GM08714 (cell line): ENCODE results near the gene GFOD2.

Experiments used
- H3K4me3 ChIP-seq: fragments of 200-500 bp; sonication (Bioruptor generic); 2 replicates; pipeline ENCODE4 v1.5.1; 2014; ENCODE audit warnings: mild to moderate bottlenecking, low read length, inconsistent platforms
- ZNF274 ChIP-seq: IDR thresholded peaks from 2 replicates; pipeline ENCODE4 v1.6.1; 2012; ENCODE audit warnings: mild to moderate bottlenecking, low read depth, low read length

The GFOD2 gene

DNA sequence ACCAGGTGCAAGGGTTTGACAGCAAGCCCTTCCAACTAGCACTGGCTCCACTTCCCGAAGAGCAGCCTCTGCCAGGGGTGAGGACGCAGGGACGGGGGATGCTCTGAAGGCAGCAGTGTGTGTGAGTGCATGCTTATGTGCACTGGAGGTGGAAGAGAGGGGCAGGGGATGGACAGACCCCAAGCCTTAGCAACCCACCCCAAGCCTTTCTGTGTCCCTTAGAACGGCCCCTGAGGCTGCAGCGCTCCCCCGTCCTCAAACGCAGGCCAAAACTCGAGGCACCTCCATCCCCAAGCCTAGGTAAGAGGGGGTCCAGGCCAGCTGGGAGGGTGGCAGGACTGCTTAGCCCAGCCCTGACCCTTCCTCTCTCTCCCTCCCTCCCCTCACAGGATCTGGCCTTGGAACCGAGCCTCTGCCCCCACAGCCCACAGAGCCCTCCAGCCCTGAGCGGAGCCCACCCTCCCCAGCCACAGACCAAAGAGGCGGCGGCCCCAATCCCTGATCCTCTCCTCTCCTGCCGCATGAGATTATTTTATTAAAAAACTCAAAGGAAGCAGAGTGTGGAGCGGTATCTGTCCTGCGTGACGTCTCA is 62.0 kb downstream of the GFOD2 start:
- TF ChIP-seq ZNF274, result no peak
- H3K4me3 ChIP-seq, result no peak overlapping the region

DNA sequence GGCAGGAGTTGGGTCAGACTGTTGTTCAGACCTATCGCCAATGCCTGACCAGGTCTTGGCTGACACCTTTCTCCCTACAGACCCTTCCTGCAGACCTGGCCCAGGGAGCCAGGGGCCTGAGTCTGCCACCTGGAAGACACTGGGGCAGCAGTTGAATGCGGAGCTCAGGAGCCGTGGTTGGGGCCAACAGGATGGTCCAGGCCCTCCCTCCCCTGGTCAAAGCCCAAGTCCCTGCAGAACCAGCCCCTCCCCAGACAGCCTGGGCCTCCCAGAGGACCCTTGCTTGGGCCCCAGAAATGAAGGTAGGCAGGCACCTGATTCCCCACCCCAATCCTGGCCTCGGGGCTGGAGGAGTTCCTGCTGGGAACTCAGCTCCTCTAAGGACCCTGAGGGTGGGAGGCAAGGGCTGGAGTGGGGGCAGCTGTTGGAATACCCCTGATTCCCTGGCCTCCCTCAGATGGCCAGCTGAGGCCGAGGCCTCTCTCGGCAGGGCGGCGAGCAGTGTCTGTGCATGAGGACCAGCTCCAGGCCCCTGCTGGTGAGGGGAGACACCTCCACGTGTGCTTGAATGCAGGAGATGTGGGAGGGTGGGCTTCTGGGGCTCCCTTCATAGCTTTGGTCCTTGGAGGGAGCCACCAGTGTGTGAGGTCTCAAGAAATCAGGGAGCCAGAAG is 62.6 kb downstream of the GFOD2 start:
- no peak for TF ChIP-seq ZNF274
- H3K4me3 ChIP-seq, result no peak overlapping the region

DNA sequence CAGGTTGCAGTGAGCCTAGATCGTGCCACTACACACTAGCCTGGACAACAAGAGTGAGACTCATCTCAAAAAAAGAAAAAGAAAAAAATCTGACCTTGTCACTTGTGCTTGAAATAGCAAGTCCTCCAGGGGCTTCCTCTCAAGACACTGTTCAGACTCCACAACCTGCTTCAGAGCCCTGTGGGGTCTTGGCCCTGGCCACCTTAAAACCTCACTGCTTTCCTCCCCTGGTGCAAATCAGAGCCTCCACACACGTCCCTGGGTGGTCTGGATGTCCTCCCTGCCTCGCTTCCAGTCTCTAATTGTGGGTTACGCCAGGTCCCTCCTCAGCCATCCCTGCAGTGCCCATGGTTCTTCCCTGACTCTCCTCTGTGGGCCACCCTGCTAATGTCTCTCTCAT is 63.8 kb downstream of the GFOD2 start:
- no peak for TF ChIP-seq ZNF274

DNA sequence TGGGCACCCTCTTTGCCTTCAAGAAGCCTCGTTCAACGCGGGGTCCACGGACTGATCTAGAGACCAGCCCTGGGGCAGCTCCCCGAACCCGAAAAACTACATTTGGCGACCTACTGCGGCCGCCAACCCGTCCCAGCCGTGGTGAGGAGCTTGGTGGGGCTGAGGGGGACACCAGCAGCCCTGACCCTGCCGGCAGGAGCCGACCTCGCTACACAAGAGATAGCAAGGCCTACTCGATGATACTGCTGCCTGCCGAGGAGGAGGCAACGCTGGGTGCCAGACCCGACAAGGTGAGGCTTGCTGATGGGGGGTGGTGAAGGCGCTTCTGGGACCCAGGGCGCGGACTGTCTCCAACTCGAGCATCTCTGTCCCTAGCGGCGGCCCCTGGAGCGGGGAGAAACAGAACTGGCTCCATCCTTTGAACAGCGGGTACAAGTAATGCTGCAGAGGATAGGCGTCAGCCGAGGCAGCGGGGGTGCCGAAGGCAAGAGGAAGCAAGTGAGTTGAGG is 64.7 kb downstream of the GFOD2 start:
- TF ChIP-seq ZNF274, result no peak
- no peak overlapping the region for H3K4me3 ChIP-seq

More for the DNA sequence above, 63.8 kb downstream of the GFOD2 start:
- H3K4me3 ChIP-seq, result no peak overlapping the region

DNA sequence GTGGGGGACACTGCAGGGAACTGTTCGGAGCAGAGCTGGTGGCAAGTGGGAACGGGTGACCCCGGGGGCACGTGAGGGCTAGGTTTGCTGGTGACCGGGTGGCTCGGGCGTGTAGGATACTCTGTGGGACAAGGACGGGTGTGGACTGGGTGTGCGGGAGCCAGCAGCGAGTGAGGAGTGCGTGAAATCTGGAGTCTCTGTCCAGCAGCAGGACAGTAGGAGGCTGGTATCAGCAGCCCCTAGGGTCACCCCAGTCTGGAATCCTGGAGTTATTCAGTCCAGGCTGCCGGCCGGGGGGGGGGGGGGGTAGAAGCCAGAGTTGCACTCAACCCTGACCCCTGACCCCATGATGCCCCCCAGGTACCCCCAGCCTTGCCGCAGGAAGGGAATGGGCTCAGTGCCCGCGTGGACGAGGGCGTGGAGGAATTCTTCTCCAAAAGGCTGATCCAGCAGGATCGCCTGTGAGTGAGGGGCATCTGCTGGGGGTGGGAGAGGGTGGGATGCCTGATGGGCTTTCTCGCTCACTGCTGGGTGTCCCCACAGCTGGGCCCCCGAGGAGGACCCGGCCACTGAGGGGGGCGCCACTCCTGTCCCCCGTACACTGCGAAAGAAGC is 65.2 kb downstream of the GFOD2 start:
- no peak overlapping the region for H3K4me3 ChIP-seq

DNA sequence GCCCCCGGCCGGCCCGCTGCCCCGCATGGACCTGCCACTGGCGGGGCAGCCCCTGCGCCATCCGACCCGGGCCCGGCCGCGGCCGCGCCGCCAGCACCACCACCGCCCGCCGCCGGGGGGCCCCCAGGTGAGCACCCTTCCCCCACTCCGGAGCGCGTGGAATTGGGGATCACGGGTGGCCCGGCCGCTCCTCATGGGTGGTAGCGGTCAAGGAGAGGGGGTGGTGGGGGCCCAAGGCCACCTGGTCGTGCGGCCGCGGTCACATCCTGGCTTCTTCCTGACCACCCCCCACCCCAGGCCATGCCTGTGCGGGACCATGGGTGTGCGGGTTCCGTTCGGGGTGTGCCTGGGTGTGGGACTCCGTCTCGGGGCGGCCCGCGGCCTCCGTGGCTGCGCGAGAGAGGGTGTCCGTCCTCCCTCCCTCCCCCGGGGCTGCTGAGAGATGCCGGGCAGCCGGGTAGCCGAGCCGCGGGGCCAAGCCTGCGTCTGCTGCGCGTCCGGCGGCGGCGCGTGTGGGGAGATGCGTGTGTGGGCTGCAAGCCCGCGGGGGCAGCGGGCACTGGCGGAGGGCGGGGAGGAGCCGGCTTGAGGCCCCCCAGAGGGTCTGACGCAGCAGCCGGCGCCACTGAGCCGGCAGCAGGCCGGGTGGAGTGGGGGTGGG is 65.9 kb downstream of the GFOD2 start:
- no peak for TF ChIP-seq ZNF274
- H3K4me3 ChIP-seq, result no peak overlapping the region

More for the DNA sequence above, 65.2 kb downstream of the GFOD2 start:
- TF ChIP-seq ZNF274, result no peak

DNA sequence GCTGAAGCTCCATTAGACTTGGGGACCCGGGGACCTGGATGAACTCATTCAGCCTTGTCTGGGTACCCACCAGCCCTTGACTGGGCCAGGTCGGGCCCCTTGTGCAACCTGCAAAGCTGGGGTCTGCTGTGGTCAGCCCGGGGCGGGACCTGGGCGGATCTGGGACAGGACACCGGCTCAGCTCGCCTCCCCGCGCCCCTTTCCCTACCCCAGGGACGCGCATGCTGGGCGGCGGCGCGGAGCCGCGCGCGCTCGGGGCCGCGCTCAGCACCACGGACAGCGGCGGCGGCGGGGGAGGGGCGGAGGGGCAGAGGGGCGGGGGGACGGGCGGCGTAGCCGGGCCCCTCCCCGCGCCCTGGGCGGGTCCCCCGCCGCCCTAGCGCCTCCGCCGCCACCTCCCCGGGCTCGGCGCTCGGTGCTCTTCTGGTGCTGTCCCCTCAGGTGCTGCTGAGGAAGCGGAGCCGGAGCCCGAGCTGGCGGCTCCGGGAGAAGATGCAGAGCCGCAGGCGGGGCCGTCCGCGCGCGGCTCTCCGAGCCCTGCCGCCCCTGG is 66.5 kb downstream of the GFOD2 start:
- no peak overlapping the region for H3K4me3 ChIP-seq
- no peak for TF ChIP-seq ZNF274

DNA sequence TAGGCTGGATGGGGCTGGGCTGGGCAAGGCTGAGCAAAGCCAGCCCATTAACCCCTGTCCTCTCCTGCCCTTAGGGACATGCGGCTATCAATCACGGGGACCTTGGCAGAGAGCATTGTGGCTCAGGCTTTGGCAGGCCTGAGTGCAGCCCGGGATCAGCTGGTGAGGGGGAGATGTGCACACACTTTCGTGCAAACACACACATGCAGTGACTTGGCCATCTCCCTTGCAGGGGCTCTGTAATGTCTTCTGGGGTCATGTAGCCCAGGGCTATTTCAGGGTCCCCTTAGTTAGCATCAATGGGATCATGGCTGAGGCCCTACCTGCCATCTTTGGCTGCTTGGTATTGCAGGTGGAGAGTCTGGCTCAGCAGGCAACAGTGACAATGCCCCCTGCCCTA is 67.3 kb downstream of the GFOD2 start:
- no peak overlapping the region for H3K4me3 ChIP-seq
- TF ChIP-seq ZNF274, result no peak

DNA sequence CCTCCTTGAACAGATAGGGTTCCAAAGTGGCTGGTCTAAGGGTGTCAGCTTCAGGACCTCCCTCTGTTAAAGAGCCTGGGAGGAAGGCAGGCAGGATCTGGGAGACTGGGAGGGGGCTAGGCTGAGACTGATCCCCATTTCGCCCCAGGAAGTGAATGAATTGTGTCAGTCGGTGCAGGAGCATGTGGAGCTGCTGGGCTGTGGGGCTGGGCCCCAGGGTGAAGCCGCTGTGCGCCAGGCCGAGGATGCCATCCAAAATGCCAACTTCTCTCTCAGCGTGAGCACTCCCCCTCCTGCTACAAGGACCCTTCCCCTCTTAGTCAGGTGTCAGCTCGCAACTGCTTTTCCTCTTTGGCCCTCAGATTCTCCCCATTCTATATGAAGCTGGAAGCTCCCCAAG is 68.1 kb downstream of the GFOD2 start:
- no peak for TF ChIP-seq ZNF274

DNA sequence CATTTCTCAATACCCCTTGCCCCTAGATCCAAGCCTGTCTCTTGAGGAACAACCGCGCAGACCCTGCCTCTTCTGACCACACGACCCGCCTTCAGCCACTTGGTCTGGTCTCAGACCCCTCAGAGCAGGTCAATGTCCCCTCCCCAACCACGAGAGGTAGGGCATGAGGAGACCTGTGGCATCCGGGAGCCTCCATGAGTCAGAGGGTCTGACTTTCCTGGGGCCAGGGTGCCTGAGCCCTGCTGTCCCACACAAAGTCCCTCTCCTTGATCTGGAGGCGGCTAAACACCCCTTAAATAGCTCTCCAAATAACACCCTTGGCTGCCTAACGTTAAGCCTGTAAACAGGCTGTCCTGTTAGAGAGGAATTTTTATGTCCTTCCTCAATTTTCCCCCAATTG is 69.1 kb downstream of the GFOD2 start:
- no peak overlapping the region for H3K4me3 ChIP-seq
- no peak for TF ChIP-seq ZNF274

More for the DNA sequence above, 68.1 kb downstream of the GFOD2 start:
- H3K4me3 ChIP-seq, result no peak overlapping the region

DNA sequence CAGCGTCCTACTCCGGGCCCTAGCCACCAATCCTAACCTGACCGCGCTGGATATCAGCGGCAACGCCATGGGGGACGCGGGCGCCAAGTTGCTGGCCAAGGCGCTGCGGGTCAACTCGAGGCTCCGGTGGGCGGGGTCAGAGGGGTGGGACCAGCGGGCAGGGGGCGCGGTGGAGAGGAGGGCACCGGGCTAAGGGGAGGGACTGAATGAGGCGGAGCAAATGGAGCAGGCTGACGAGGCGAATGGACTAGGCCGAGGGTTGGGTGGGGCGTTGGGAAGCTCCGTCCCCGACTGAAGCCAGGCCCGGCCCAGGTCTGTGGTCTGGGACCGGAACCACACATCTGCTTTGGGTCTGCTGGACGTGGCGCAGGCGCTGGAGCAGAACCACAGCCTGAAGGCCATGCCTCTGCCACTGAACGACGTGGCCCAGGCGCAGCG is 69.6 kb downstream of the GFOD2 start:
- no peak overlapping the region for H3K4me3 ChIP-seq
- no peak for TF ChIP-seq ZNF274

DNA sequence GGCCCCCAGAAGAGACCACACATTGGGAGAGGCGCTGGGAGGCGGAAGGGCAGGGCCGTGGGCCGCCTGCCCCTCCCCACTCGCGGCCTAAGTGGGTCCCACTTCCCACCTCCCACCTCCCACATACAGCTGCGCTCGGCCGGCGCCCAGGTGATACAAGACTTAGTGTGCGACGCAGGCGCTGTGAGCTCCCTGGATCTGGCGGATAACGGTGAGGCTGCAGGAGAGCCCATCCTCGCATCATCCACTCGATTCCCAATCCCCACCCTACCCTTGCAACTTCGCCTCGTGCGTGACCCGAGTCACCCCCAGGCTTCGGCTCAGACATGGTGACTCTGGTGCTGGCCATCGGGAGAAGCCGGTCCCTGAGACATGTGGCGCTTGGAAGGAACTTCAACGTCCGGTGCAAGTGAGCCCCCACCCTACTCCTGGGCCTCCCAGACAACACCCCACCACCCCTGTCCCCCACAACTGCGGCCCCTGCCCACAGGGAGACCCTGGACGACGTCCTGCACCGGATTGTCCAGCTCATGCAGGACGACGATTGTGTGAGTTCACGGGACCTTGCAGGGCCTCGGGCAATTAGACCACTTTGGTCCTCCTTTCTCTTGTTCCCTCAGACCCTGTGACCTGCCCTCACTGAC is 70.2 kb downstream of the GFOD2 start:
- TF ChIP-seq ZNF274, result no peak
- H3K4me3 ChIP-seq, result no peak overlapping the region

DNA sequence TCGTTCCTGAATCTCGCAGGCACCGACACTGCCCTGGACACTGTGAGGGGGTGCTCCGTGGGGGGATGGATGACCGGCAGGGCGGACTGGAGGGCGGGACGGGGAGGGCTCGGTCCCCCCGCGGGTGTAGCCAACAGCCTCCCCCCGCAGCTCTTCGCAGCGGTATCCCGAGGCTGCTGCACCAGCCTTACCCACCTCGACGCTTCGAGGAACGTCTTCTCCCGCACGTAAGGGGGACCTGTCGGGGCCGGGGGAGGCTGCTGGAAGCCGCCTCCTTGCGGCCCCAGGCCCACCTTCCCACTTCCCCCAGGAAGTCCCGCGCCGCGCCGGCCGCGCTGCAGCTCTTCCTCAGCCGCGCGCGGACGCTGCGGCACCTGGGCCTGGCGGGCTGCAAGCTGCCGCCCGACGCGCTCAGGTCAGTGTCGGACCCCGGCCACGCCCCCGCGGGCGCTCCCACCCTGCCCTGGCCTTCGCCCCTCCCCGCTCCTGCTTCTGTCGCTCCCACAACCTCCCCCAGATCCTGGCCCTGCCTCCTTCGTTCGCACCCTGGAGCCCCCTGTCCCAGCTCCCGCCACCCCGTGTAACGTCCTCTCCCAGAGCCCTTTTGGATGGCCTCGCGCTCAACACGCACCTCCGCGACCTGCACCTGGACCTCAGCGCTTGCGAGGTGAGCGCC is 70.9 kb downstream of the GFOD2 start:
- H3K4me3 ChIP-seq, result no peak overlapping the region
- no peak for TF ChIP-seq ZNF274
